HEK293 (cell line): ENCODE data around the gene GNB1.

Experiments used
- BCL11A ChIP-seq: fragments of 450-650 bp; formaldehyde crosslinking; IDR thresholded peaks from 2 replicates; pipeline ENCODE4 v1.5.1; 2016; ENCODE audit warnings: low read depth, missing biosample characterization, missing genetic modification characterization
- CTCF ChIP-seq: fragments of 450-650 bp; formaldehyde crosslinking; IDR thresholded peaks from 2 replicates; pipeline ENCODE4 v1.5.1; 2016; ENCODE audit warnings: missing biosample characterization, missing genetic modification characterization
- SETDB1 ChIP-seq: IDR thresholded peaks from one replicate; pipeline ENCODE4 v1.6.1; 2017; ENCODE audit warnings: mild to moderate bottlenecking, low read length, moderate library complexity, mixed read lengths; ENCODE audit not compliant: insufficient read length

GRCh38 chr1:1898246-1898933 is 7.5 kb upstream of the GNB1 start:
- no peak for TF ChIP-seq SETDB1
- TF ChIP-seq BCL11A (tag by site-specific recombination), result no peak
- TF ChIP-seq CTCF (tag by site-specific recombination), result no peak
